Measurements from ENCODE around the gene STXBP4.

STXBP4 gene

GRCh38 chr17:54968262-54968987, at the start of gene STXBP4, which contains the start of gene COX11:
STXBP4 (plus strand) TSS chr17:54968765; CDS start chr17:54986220, 17,455 bp downstream.
COX11 (minus strand) TSS chr17:54968654; CDS start chr17:54968646, 8 bp downstream.
- Histone ChIP-seq H3K4me3 (ENCODE audit: low read depth, low read length) (peak within 1 kb of the TSS; percentile 90), H3K27ac (peak within 1 kb of the TSS; percentile 78), H3K27me3 (replicated peaks) (no peaks in the 10 kb centered on the region), H3K36me3 (replicated peaks) (peaks cover 7% of the 10 kb centered on the region)
- in situ Hi-C loops (cut with HindIII; ENCODE audit: low pct_ligation_motif_present, low sequenced_read_pairs), result no loop called here
- peak; percentile 96 for DNase-seq
- peak; percentile 70 for TF ChIP-seq CTCF (IDR thresholded peaks at IDR 0.05; ENCODE audit: low read depth, low read length, missing control alignments)

GRCh38 chr17:54919425-54919824, 49.1 kb upstream of the STXBP4 start:
- no peaks in the 10 kb centered on the region for H3K27me3 ChIP-seq (replicated peaks)
- DNase-seq, result no peak
- no peak overlapping the region for H3K4me3 ChIP-seq (ENCODE audit: low read depth, low read length)
- no peak overlapping the region for H3K27ac ChIP-seq
- H3K36me3 ChIP-seq (replicated peaks), result peaks cover 28% of the 10 kb centered on the region
- TF ChIP-seq CTCF (IDR thresholded peaks at IDR 0.05; ENCODE audit: low read depth, low read length, missing control alignments), result no peak
- in situ Hi-C loops (cut with HindIII; ENCODE audit: low pct_ligation_motif_present, low sequenced_read_pairs), result no loop called here

- H3K36me3 ChIP-seq (replicated peaks), result peaks cover 19% of the 10 kb centered on the region
- H3K27me3 ChIP-seq (replicated peaks), result no peaks in the 10 kb centered on the region
- TF ChIP-seq CTCF (IDR thresholded peaks at IDR 0.05; ENCODE audit: low read depth, low read length, missing control alignments), result no peak
- no peak overlapping the region for H3K27ac ChIP-seq
- H3K4me3 ChIP-seq (ENCODE audit: low read depth, low read length), result no peak overlapping the region
- in situ Hi-C loops (cut with HindIII; ENCODE audit: low pct_ligation_motif_present, low sequenced_read_pairs), result no loop called here
- DNase-seq, result no peak
Measured at GRCh38 chr17:54920819-54921218, 47.7 kb upstream of the STXBP4 start.

GRCh38 chr17:54924405-54924804, 44.2 kb upstream of the STXBP4 start:
- in situ Hi-C loops (cut with HindIII; ENCODE audit: low pct_ligation_motif_present, low sequenced_read_pairs), result no loop called here
- TF ChIP-seq CTCF (IDR thresholded peaks at IDR 0.05; ENCODE audit: low read depth, low read length, missing control alignments), result no peak
- DNase-seq, result no peak
- Histone ChIP-seq H3K4me3 (ENCODE audit: low read depth, low read length) (no peak overlapping the region), H3K27ac (no peak overlapping the region), H3K36me3 (replicated peaks) (no peaks in the 10 kb centered on the region), H3K27me3 (replicated peaks) (no peaks in the 10 kb centered on the region)

GRCh38 chr17:54927525-54927924, 41.0 kb upstream of the STXBP4 start:
- no peaks in the 10 kb centered on the region for H3K27me3 ChIP-seq (replicated peaks)
- no peak for TF ChIP-seq CTCF (IDR thresholded peaks at IDR 0.05; ENCODE audit: low read depth, low read length, missing control alignments)
- no peak overlapping the region for H3K27ac ChIP-seq
- H3K36me3 ChIP-seq (replicated peaks), result peaks cover 4% of the 10 kb centered on the region
- no peak for DNase-seq
- in situ Hi-C loops (cut with HindIII; ENCODE audit: low pct_ligation_motif_present, low sequenced_read_pairs), result no loop called here
- no peak overlapping the region for H3K4me3 ChIP-seq (ENCODE audit: low read depth, low read length)

- Histone ChIP-seq H3K27ac (no peak overlapping the region), H3K27me3 (replicated peaks) (no peaks in the 10 kb centered on the region), H3K4me3 (ENCODE audit: low read depth, low read length) (no peak overlapping the region), H3K36me3 (replicated peaks) (peaks cover 4% of the 10 kb centered on the region)
- no peak for DNase-seq
- in situ Hi-C loops (cut with HindIII; ENCODE audit: low pct_ligation_motif_present, low sequenced_read_pairs), result no loop called here
- no peak for TF ChIP-seq CTCF (IDR thresholded peaks at IDR 0.05; ENCODE audit: low read depth, low read length, missing control alignments)
Measured at GRCh38 chr17:54932711-54933110, 35.9 kb upstream of the STXBP4 start.
